OCI-LY7 (cell line): ENCODE results near the gene HADHB.

Experiments used
- EZH2phosphoT487 ChIP-seq: fragments of 200-600 bp; sonication (generic); IDR thresholded peaks from 2 replicates; pipeline ENCODE4 v1.6.1; 2018; ENCODE audit warnings: low read depth, borderline replicate concordance, mild to moderate bottlenecking, mixed run types, antibody characterized with exemption, low read length, moderate library complexity, mixed read lengths
- TF ChIP-seq, protein P1 (sequence below): fragments of 200-600 bp; sonication (generic); conservative IDR thresholded peaks from 2 replicates; pipeline ENCODE4 v1.5.1; 2014; ENCODE audit warnings: mild to moderate bottlenecking, antibody characterized with exemption, low read length, moderate library complexity, mixed read lengths

- TF ChIP-seq, protein P1, sequence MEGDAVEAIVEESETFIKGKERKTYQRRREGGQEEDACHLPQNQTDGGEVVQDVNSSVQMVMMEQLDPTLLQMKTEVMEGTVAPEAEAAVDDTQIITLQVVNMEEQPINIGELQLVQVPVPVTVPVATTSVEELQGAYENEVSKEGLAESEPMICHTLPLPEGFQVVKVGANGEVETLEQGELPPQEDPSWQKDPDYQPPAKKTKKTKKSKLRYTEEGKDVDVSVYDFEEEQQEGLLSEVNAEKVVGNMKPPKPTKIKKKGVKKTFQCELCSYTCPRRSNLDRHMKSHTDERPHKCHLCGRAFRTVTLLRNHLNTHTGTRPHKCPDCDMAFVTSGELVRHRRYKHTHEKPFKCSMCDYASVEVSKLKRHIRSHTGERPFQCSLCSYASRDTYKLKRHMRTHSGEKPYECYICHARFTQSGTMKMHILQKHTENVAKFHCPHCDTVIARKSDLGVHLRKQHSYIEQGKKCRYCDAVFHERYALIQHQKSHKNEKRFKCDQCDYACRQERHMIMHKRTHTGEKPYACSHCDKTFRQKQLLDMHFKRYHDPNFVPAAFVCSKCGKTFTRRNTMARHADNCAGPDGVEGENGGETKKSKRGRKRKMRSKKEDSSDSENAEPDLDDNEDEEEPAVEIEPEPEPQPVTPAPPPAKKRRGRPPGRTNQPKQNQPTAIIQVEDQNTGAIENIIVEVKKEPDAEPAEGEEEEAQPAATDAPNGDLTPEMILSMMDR, result no peak
- no peak for TF ChIP-seq EZH2phosphoT487
Measured at GRCh38 chr2:26246818-26247217, 2.1 kb downstream of the HADHB start.
